AG20443 (cell line): ENCODE measurements around the gene NOTCH4.

Source experiments
- DNase-seq: peaks from one replicate; pipeline ENCODE4 v3.0.0; 2012; ENCODE audit warnings: low spot score, mixed read lengths

The NOTCH4 gene

GRCh38 chr6:32163559-32164258, 60.2 kb downstream of the NOTCH4 start:
- DNase-seq, result no peak

- no peak for DNase-seq
These were observed 65.8 kb downstream of the NOTCH4 start for GRCh38 chr6:32158052-32158451.

GRCh38 chr6:32156891-32157290, 67.0 kb downstream of the NOTCH4 start:
- no peak for DNase-seq

GRCh38 chr6:32154514-32155161, 69.2 kb downstream of the NOTCH4 start:
- peak; percentile 68 for DNase-seq

- peak; percentile 91 for DNase-seq
These were observed 70.0 kb downstream of the NOTCH4 start, which contains the start of gene PPT2 for GRCh38 chr6:32153564-32154513. TSS of gene PPT2 (plus strand) at chr6:32154141. CDS start at chr6:32154595, 454 bp downstream.

- peak; percentile 54 for DNase-seq
These were observed 70.9 kb downstream of the NOTCH4 start for GRCh38 chr6:32152769-32153563.

GRCh38 chr6:32151863-32152768, 71.8 kb downstream of the NOTCH4 start, which contains the start of gene PRRT1:
TSS of gene PRRT1 (minus strand) at chr6:32151939. CDS start at chr6:32151827, 112 bp downstream.
- peak; percentile 68 for DNase-seq

GRCh38 chr6:32151181-32151862, 72.5 kb downstream of the NOTCH4 start:
- no peak for DNase-seq

- no peak for DNase-seq
These were observed 73.7 kb downstream of the NOTCH4 start for GRCh38 chr6:32149932-32150870.

- no peak for DNase-seq
These were observed 74.6 kb downstream of the NOTCH4 start for GRCh38 chr6:32149092-32149755.

- DNase-seq, result peak; percentile 24
These were observed 75.4 kb downstream of the NOTCH4 start for GRCh38 chr6:32148289-32149091.

GRCh38 chr6:32147401-32148132, 76.3 kb downstream of the NOTCH4 start:
- DNase-seq, result no peak

GRCh38 chr6:32146687-32147086, 77.2 kb downstream of the NOTCH4 start:
- DNase-seq, result no peak

GRCh38 chr6:32146287-32146686, 77.6 kb downstream of the NOTCH4 start:
- no peak for DNase-seq
